Measurements from ENCODE around the gene CRISP2.
"Not testable (repeated sequence)": the region's sequence is repeated elsewhere in the genome, so short reads cannot be mapped to it uniquely, and the experiment has no call there.

CRISP2 gene, protein sequence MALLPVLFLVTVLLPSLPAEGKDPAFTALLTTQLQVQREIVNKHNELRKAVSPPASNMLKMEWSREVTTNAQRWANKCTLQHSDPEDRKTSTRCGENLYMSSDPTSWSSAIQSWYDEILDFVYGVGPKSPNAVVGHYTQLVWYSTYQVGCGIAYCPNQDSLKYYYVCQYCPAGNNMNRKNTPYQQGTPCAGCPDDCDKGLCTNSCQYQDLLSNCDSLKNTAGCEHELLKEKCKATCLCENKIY

GRCh38 chr6:49713346-49713745 is at the start of gene CRISP2:
Gene CRISP2, minus strand, starts transcription at chr6:49713543. Its CDS starts 4,347 bp downstream, at chr6:49709196.
- peak; percentile 41 for DNase-seq

DNA sequence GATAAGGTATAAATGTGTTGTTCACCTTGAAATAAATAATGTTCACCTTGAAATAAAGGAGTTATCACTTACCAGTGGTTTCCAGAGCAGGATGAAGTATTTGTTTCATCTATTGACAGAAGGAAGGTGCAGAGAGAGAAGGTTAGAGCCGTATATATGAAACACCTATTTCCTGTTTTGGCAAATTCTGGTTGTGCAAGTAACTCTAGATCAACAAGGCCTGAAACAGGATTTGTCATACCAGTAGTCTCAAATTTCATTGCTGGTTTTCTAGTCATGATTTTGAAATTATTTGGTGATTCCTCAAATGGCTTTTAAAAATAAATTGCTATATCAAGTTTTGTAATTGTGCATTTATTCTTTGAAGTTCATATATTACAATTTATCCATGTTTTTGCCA is 30.9 kb upstream of the CRISP2 start, which contains the start of gene CRISP3:
Gene CRISP3 (minus strand): TSS at position 130 of the 400 bp plus-strand sequence. CDS start 21 bp downstream, at position 109.
- no peak for DNase-seq

- no peak for DNase-seq
Measured at GRCh38 chr6:49743429-49743828, 30.1 kb upstream of the CRISP2 start.

- DNase-seq: peak; percentile 32
Measured at GRCh38 chr6:49739423-49739822, 26.1 kb upstream of the CRISP2 start.

DNA sequence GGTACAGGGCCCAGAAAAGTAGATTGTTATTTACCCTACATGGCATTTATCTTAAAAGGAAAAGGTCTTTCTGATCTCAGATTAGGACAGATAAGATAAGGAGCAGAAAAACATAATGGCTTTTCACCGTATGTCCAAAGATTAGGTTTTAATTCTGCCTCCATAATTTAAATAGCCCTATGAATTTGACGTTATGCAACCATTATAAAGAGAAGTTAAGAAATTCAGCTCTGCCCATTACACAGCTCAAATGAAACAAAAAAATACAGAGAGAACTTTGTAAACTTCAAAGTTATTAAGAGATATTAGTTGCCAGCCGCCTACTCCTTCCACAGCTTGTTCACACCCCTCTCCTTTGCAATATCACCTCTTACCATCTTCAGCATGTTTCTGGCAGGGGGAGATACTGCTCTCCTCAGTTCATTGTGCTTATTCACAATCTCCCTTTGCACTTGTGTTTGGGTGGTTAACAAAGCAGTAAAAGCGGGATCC is 22.7 kb upstream of the CRISP2 start:
- DNase-seq: no peak

GRCh38 chr6:49733680-49734079 is 20.3 kb upstream of the CRISP2 start:
- DNase-seq: peak; percentile 95

GRCh38 chr6:49732781-49733180 is 19.4 kb upstream of the CRISP2 start:
- no peak for DNase-seq

- no peak for DNase-seq
Measured at GRCh38 chr6:49730251-49730650, 16.9 kb upstream of the CRISP2 start.

DNA sequence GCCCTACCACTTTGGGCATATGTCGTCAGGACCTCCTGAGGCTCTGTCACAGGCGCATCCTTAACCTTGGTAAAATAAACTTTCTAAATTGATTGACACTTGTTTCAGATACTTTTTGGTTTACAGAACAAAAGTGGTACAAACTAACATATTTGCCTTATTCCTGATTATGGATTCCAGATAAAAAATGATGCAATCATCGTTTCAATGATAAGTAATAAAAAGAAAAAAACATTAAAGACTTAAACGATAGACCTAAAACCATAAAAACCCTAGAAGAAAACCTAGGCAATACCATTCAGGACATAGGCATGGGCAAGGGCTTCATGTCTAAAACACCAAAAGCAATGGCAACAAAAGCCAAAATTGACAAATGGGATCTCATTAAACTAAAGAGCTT is 10.6 kb upstream of the CRISP2 start:
- DNase-seq: not testable (repeated sequence)

DNA sequence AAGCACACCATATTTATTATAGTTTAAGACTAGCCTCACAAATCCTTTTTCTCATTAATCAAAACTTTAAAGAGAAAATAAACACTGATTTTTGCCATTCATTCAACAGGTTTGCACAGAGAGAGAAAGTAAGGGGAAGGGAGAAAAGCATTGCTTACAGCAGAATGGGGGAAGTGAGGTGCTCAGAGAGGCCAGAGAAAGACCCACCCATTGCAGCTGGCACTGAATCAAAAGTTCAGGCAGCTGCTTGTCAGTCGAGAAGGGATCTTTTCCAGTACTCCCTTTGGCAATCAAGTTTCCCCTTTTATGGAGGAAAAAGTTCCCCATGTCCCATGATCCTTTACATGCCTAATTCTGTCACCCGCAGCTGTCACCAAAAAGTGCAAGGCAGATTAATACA is 8.0 kb upstream of the CRISP2 start:
- DNase-seq: no peak

DNA sequence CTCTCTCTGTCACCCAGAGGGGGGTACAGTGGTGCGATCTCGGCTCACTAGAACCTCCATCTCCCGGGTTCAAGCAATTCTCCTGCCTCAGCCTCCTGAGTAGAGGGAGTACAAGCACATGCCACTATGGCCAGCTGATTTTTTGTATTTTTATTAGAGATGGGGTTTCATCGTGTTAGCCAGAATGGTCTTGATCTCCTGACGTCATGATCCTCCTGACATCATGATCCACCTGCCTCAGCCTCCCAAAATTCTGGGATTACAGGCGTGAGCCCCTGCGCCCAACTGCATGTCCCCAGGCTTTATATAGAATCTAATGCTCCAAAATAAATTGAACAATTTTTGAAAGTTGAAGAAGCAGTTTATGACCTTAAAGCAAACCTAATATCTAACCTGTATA is 7.0 kb upstream of the CRISP2 start:
- DNase-seq: no peak

- DNase-seq: no peak
Measured at GRCh38 chr6:49698478-49698877, 14.9 kb downstream of the CRISP2 start.

DNA sequence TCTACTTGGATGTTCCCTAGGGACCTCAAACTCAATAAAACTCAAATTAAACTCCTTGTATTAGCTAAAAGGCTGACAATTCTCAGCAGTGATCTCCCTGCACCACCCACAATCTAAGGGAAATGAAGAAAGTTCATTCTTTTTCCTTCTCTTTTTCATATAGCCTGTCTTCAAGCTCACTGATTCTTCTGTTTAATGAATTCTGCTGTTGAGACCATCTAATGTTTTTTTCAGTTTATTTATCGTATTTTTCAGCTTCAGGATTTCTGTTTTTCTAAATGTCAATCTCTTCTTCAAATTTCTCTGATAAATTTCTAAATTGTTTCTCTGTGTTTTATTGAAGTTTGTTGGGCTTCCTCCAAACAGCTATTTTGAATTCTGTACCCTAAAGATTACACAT is 19.8 kb downstream of the CRISP2 start:
- DNase-seq: no peak

- DNase-seq: no peak
Measured at GRCh38 chr6:49692534-49692933, 20.8 kb downstream of the CRISP2 start.

DNA sequence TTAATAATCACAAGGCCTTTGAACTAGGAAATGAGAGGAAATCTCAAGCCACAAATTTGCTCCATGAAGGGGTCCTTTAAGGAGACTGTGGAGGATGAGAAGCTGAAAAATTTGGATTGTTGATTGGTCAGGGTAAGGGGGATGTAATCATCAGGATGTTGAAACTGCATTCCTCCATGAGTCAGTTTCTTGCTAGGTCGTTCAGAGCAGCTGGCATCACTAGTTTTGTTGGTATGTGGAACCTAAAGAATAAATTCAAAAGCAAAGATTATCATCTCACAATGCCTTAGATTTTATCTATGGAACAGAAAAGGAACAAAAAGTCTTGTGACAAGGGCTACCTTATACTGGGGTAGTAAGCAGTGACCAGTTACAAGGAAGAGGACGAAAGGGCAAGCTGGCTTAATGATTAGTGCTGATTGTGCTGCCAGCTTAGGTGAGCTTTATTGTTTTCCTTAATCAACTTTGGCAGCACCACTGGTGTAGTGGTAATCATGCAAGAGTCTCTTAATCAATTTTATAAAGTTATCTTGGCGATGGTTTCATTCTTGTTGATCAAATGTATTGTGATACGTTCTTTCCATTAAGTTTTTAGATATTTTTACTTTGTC is 36.6 kb downstream of the CRISP2 start:
- DNase-seq: no peak

- no peak for DNase-seq
Measured at GRCh38 chr6:49675816-49676215, 37.5 kb downstream of the CRISP2 start.

- no peak for DNase-seq
Measured at GRCh38 chr6:49668083-49668511, 45.2 kb downstream of the CRISP2 start.

- no peak for DNase-seq
Measured at GRCh38 chr6:49666930-49667757, 46.2 kb downstream of the CRISP2 start.

DNA sequence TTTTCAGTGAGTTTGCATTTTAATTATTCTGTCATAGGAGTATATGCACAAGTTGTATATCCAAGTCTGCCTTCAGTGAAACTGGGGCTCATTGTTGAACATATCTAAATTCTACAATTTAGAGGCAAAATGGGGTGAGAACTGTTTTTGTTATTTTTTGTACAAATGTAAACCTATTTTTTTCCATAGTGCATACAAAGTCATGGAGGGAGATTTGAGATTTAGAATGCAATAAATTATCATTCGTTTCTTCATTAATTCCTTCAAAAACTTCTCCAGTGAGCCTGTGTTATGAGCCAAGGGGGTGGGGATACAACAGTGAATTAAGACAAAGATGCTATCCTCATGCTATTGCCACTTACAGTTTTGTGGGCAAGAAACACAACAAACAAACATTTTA is 46.9 kb downstream of the CRISP2 start:
- DNase-seq: no peak

- DNase-seq: no peak
Measured at GRCh38 chr6:49664817-49665216, 48.5 kb downstream of the CRISP2 start.

DNA sequence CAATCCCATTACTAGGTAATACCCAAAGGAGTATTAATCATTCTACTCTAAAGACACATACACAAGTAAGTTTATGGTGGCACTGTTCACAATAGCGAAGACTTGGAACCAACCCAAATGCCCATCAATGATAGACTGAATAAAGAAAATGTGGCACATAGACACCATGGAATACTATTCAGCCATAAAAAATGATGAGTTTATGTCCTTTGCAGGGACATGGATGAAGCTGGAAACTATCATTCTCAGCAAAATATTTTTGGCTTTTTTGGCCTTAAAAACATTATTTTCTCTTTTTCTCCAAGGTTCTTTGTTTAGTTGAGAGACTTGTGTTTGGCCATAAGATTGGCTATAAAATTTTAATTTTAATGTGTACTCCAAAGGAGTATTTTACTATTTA is 49.3 kb downstream of the CRISP2 start:
- DNase-seq: not testable (repeated sequence)

DNA sequence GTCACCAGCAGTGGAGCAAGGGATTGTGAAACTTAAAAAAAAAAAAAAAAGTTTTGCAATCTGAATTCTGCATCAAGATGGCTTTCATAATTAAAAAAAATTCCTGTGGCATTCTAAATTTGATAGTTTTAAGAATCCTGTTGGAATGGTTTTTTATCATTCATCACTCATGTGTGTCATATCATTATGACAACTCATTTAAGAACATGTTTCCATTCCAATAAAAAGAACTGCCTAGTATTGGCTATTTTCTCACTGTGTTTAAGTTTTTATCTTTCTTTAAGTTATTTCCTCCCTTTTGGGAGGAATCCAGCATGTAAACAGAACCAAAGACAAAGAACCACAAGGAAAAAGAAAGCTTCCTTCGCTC is 50.5 kb downstream of the CRISP2 start:
- no peak for DNase-seq

GRCh38 chr6:49662231-49662891 is 51.0 kb downstream of the CRISP2 start:
- DNase-seq: no peak
